GM19467 (cell line): Measurements from ENCODE around the gene NIPA2.

Experiments
- ATAC-seq: cut with Tn5 transposase; IDR thresholded peaks from one replicate; pipeline ENCODE4 v1.9.1; 2021; ENCODE audit warnings: mild to moderate bottlenecking, moderate library complexity; ENCODE audit not compliant: unreplicated experiment

The NIPA2 gene

GRCh38 chr15:22831473-22831872, 7.0 kb upstream of the NIPA2 start:
- no peak for ATAC-seq

GRCh38 chr15:22839046-22839695, 705 bp downstream of the NIPA2 start:
- ATAC-seq = no peak

GRCh38 chr15:22844421-22845288, 6.2 kb downstream of the NIPA2 start:
- ATAC-seq = no peak

GRCh38 chr15:22845289-22845900, 6.9 kb downstream of the NIPA2 start:
- no peak for ATAC-seq

GRCh38 chr15:22846073-22846472, 7.6 kb downstream of the NIPA2 start:
- no peak for ATAC-seq

GRCh38 chr15:22850055-22850454, 11.6 kb downstream of the NIPA2 start:
- ATAC-seq = no peak

GRCh38 chr15:22851513-22851912, 13.0 kb downstream of the NIPA2 start:
- no peak for ATAC-seq

- ATAC-seq = no peak
Observed at GRCh38 chr15:22855791-22856190, 17.3 kb downstream of the NIPA2 start.

- ATAC-seq = no peak
Observed at GRCh38 chr15:22856659-22857058, 18.2 kb downstream of the NIPA2 start.

GRCh38 chr15:22861161-22861560, 22.7 kb downstream of the NIPA2 start:
- no peak for ATAC-seq

GRCh38 chr15:22863356-22863755, 24.9 kb downstream of the NIPA2 start:
- ATAC-seq = no peak

GRCh38 chr15:22866079-22866478, 27.6 kb downstream of the NIPA2 start:
- ATAC-seq = no peak

GRCh38 chr15:22867886-22868285, 29.4 kb downstream of the NIPA2 start:
- no peak for ATAC-seq

- no peak for ATAC-seq
Observed at GRCh38 chr15:22868495-22868894, 30.0 kb downstream of the NIPA2 start.

- ATAC-seq = no peak
Observed at GRCh38 chr15:22868928-22869327, 30.5 kb downstream of the NIPA2 start.

- ATAC-seq = no peak
Observed at GRCh38 chr15:22869856-22870255, 31.4 kb downstream of the NIPA2 start.

- ATAC-seq = no peak
Observed at GRCh38 chr15:22870865-22871264, 32.4 kb downstream of the NIPA2 start.

GRCh38 chr15:22871481-22872086, 33.1 kb downstream of the NIPA2 start:
- no peak for ATAC-seq

- no peak for ATAC-seq
Observed at GRCh38 chr15:22872936-22873701, 34.7 kb downstream of the NIPA2 start.

- ATAC-seq = no peak
Observed at GRCh38 chr15:22873841-22874240, 35.4 kb downstream of the NIPA2 start.

- no peak for ATAC-seq
Observed at GRCh38 chr15:22874256-22874655, 35.8 kb downstream of the NIPA2 start.
